ENCODE results near the gene NKAIN2. TPM values are rescaled to one million over a fixed set of nuclear protein-coding genes. Genes with fewer than 3 reads are reported as not detected.
A peak's percentile ranks its signal among the peaks of the same experiment; 100 is the strongest.

NKAIN2 gene
- 2.7 and 4.9 TPM in 2 replicates for total RNA-seq (2022)
- percentile 46 among the genes with signal in this experiment for Bru-seq, nascent RNA
- percentile 49 among the genes with signal in this experiment for BruChase-seq, experiment 1, labeled RNA remaining after a 6-hour chase
- BruChase-seq, experiment 2, labeled RNA remaining after a 2-hour chase, result percentile 56 among the genes with signal in this experiment
- long read RNA-seq, result 0 reads

DNA sequence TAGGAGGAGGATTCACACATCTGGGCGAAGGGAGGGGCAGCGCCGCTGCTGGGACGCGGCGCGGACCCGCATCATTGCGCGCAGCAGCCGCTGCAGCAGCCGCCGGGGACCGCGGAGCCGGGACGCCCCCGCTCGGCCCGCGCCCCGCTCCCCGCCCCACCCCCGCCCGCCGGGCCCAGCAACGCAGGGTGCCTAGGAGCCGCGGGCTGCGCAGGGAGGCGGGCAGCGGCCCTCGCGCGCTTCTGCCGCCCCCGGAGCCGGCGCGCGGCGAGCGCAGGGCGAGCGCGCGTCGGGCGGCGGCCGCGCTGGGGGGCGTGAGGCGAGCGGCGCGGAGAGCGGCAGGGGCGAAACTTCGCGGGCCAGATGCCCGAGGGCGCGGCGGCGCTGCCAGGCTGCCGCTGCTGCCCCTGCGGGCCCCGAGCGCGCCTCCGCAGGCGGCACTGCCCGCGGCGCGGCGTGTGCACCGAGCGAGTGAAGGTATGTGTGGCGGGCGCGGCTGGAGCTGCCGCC is at the start of gene NKAIN2:
Gene NKAIN2, plus strand, starts transcription at position 362 of the 510 bp plus-strand sequence.
- intact Hi-C loops (cut with micrococcal nuclease), result loop anchor here (5.0 to 10.0 kb wide), 5 partner anchors 291 to 871 kb away; no protein-coding TSS in a partner anchor

DNA sequence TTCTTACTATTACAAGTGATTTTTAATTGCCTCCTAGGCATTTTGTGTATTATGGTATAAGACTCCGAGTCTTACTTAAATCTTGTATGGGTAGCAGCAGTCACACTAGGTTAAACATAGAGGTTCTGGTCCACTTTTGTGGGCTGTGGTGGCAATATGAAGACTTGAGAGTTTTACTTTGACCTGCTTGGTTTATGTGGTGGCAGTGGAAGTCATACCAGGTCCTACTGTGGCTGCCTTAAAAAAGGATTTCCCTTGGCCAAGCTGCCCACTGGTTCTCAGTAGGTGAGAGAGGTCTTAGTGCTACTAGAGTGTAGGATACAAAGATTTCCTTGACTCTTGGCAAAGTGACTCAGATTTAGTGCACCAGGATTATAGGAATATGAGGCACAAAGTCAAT is 44.2 kb upstream of the NKAIN2 start:
- H3K36me3 Mint-ChIP-seq (ENCODE audit: insufficient read depth, unreplicated experiment), result no peaks in the 10 kb centered on the region
- peaks cover 11% of the 10 kb centered on the region for H3K9me3 Mint-ChIP-seq (ENCODE audit: unreplicated experiment)
- H3K27me3 Mint-ChIP-seq (ENCODE audit: insufficient read depth, unreplicated experiment), result no peaks in the 10 kb centered on the region
- no peak overlapping the region for H3K27ac Mint-ChIP-seq (ENCODE audit: low read depth, unreplicated experiment)
- intact Hi-C loops (cut with micrococcal nuclease), result no loop called here
- no peak overlapping the region for H3K4me3 Mint-ChIP-seq (ENCODE audit: unreplicated experiment)
- no TSS peak for BruUV-seq (replicated peaks)
- no peak for DNase-seq (ENCODE audit: unreplicated experiment)
- TF ChIP-seq, protein P1, sequence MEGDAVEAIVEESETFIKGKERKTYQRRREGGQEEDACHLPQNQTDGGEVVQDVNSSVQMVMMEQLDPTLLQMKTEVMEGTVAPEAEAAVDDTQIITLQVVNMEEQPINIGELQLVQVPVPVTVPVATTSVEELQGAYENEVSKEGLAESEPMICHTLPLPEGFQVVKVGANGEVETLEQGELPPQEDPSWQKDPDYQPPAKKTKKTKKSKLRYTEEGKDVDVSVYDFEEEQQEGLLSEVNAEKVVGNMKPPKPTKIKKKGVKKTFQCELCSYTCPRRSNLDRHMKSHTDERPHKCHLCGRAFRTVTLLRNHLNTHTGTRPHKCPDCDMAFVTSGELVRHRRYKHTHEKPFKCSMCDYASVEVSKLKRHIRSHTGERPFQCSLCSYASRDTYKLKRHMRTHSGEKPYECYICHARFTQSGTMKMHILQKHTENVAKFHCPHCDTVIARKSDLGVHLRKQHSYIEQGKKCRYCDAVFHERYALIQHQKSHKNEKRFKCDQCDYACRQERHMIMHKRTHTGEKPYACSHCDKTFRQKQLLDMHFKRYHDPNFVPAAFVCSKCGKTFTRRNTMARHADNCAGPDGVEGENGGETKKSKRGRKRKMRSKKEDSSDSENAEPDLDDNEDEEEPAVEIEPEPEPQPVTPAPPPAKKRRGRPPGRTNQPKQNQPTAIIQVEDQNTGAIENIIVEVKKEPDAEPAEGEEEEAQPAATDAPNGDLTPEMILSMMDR (IDR thresholded peaks at IDR 0.05; ENCODE audit: unreplicated experiment), result no peak
- no peaks in the 10 kb centered on the region for H3K4me1 Mint-ChIP-seq (ENCODE audit: insufficient read depth, unreplicated experiment)
- ChIA-PET CTCF (no interaction called here), POLR2A (interaction anchor here (0.9 kb wide), 1 partner anchor 64 kb away, joined by 3 read pairs; no protein-coding TSS in a partner anchor)

More for the DNA sequence above, at the start of gene NKAIN2:
- CTCF ChIA-PET, result interaction anchor here (0.6 to 2.8 kb wide), 26 partner anchors 9 to 1053 kb away, joined by 3 to 54 read pairs (median 4); no protein-coding TSS in a partner anchor
- no peaks in the 10 kb centered on the region for H3K9me3 Mint-ChIP-seq (ENCODE audit: unreplicated experiment)
- DNase-seq (ENCODE audit: unreplicated experiment), result no peak
- H3K27me3 Mint-ChIP-seq (ENCODE audit: insufficient read depth, unreplicated experiment), result no peaks in the 10 kb centered on the region
- peaks cover 16% of the 10 kb centered on the region for H3K4me1 Mint-ChIP-seq (ENCODE audit: insufficient read depth, unreplicated experiment)
- TF ChIP-seq, protein P1 (IDR thresholded peaks at IDR 0.05; ENCODE audit: unreplicated experiment), result no peak
- no TSS peak for BruUV-seq (replicated peaks)
- H3K27ac Mint-ChIP-seq (ENCODE audit: low read depth, unreplicated experiment), result no peak within 1 kb of the TSS
- POLR2A ChIA-PET, result interaction anchor here (0.5 to 2.3 kb wide), 4 partner anchors 20 to 1032 kb away, joined by 3 to 11 read pairs (median 7); no protein-coding TSS in a partner anchor
- no peaks in the 10 kb centered on the region for H3K36me3 Mint-ChIP-seq (ENCODE audit: insufficient read depth, unreplicated experiment)
- peak within 1 kb of the TSS; percentile 83 for H3K4me3 Mint-ChIP-seq (ENCODE audit: unreplicated experiment)

DNA sequence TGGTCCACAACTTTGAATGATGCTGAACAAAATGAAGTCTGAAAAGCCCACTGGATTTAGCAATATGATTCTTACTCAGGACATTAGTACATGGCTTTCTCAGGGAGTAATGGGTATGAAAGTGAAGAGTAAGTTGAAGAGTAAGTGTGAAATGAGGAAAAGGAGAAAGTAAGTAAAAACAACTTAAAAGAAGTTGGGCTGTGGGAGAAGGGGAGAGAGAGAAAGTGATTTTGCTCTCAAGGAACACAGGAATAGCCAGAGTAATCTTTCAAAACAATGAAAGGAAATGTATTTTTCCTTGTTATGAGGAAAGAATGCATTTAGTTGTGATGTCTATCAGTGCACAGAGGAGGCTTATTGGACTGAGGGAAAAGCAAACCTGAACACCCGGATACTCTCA is 39.8 kb upstream of the NKAIN2 start:
- Mint-ChIP-seq H3K4me3 (ENCODE audit: unreplicated experiment) (no peak overlapping the region), H3K27ac (ENCODE audit: low read depth, unreplicated experiment) (no peak overlapping the region), H3K4me1 (ENCODE audit: insufficient read depth, unreplicated experiment) (no peaks in the 10 kb centered on the region), H3K9me3 (ENCODE audit: unreplicated experiment) (no peaks in the 10 kb centered on the region), H3K36me3 (ENCODE audit: insufficient read depth, unreplicated experiment) (no peaks in the 10 kb centered on the region), H3K27me3 (ENCODE audit: insufficient read depth, unreplicated experiment) (no peaks in the 10 kb centered on the region)
- DNase-seq (ENCODE audit: unreplicated experiment), result no peak
- POLR2A ChIA-PET, result no interaction called here
- TF ChIP-seq, protein P1 (IDR thresholded peaks at IDR 0.05; ENCODE audit: unreplicated experiment), result no peak
- CTCF ChIA-PET, result no interaction called here
- no TSS peak for BruUV-seq (replicated peaks)
- intact Hi-C loops (cut with micrococcal nuclease), result no loop called here

DNA sequence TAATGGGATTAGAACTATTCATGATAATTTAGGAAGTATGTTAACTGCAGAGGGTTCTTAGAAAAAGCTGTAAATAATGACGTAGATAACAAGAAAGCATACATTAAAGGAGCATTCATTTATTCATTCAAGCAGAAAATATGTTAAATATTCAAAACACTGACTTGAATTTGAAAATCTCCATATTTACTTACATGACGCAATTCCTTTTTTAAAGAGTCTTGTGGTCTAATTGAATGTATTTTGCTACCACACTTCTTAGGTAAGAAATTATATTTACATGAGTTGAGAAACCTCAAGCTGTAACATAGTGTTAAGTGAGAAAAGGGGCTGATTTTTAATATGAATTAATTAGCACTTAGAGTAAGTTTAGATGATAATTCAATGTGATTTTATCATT is 38.9 kb upstream of the NKAIN2 start:
- no peaks in the 10 kb centered on the region for H3K27me3 Mint-ChIP-seq (ENCODE audit: insufficient read depth, unreplicated experiment)
- no peak for DNase-seq (ENCODE audit: unreplicated experiment)
- no peak overlapping the region for H3K4me3 Mint-ChIP-seq (ENCODE audit: unreplicated experiment)
- H3K27ac Mint-ChIP-seq (ENCODE audit: low read depth, unreplicated experiment), result no peak overlapping the region
- ChIA-PET POLR2A (no interaction called here), CTCF (interaction anchor here (0.6 to 1.3 kb wide), 2 partner anchors 12 to 269 kb away, joined by 3 read pairs; no protein-coding TSS in a partner anchor)
- intact Hi-C loops (cut with micrococcal nuclease), result no loop called here
- no peaks in the 10 kb centered on the region for H3K9me3 Mint-ChIP-seq (ENCODE audit: unreplicated experiment)
- no peaks in the 10 kb centered on the region for H3K36me3 Mint-ChIP-seq (ENCODE audit: insufficient read depth, unreplicated experiment)
- TF ChIP-seq, protein P1 (IDR thresholded peaks at IDR 0.05; ENCODE audit: unreplicated experiment), result no peak
- BruUV-seq (replicated peaks), result no TSS peak
- H3K4me1 Mint-ChIP-seq (ENCODE audit: insufficient read depth, unreplicated experiment), result no peaks in the 10 kb centered on the region
